H9 (cell line): Measurements from ENCODE around the gene DIRAS3. TPM values are rescaled to one million over a fixed set of nuclear protein-coding genes. Genes with fewer than 3 reads are reported as not detected.

Source experiments
- DNase-seq: peaks from one replicate; pipeline ENCODE4 v3.0.0-alpha.2; 2017
- H2AFZ ChIP-seq: one replicate; pipeline ENCODE4 v1.6.1; 2013; ENCODE audit warnings: mild to moderate bottlenecking, low read length, control low read depth, moderate library complexity
- H2AK5ac ChIP-seq: 2 replicates; pipeline ENCODE4 v1.6.1; 2013; ENCODE audit warnings: low read length, control low read depth, mixed read lengths; ENCODE audit not compliant: insufficient read length
- H2BK120ac ChIP-seq: one replicate; pipeline ENCODE4 v1.6.1; 2013; ENCODE audit warnings: low read depth, mild to moderate bottlenecking, low read length, control low read depth, inconsistent platforms; ENCODE audit not compliant: poor library complexity, severe bottlenecking
- H2BK12ac ChIP-seq: 2 replicates; pipeline ENCODE4 v1.6.1; 2013; ENCODE audit warnings: low read length, control low read depth, mixed read lengths, low read depth; ENCODE audit not compliant: insufficient read length
- H2BK15ac ChIP-seq: 2 replicates; pipeline ENCODE4 v1.6.1; 2013; ENCODE audit warnings: low read depth, low read length, control low read depth
- H2BK20ac ChIP-seq: one replicate; pipeline ENCODE4 v1.6.1; 2013; ENCODE audit warnings: low read depth, mild to moderate bottlenecking, low read length, control low read depth, inconsistent platforms; ENCODE audit not compliant: poor library complexity, severe bottlenecking
- H2BK5ac ChIP-seq: 2 replicates; pipeline ENCODE4 v1.6.1; 2013; ENCODE audit warnings: low read length, control low read depth, mixed read lengths; ENCODE audit not compliant: insufficient read length
- H3K14ac ChIP-seq: 2 replicates; pipeline ENCODE4 v1.6.1; 2013; ENCODE audit warnings: low read length, control low read depth; ENCODE audit not compliant: insufficient read depth
- H3K18ac ChIP-seq: 2 replicates; pipeline ENCODE4 v1.6.1; 2013; ENCODE audit warnings: low read depth, mild to moderate bottlenecking, mixed read lengths, low read length, control low read depth; ENCODE audit not compliant: insufficient read length
- H3K23ac ChIP-seq: 2 replicates; pipeline ENCODE4 v1.6.1; 2013; ENCODE audit warnings: low read length, control low read depth, mixed read lengths, low read depth; ENCODE audit not compliant: insufficient read length
- H3K23me2 ChIP-seq: 2 replicates; pipeline ENCODE4 v1.6.1; 2013; ENCODE audit warnings: low read depth, mild to moderate bottlenecking, mixed read lengths, low read length, control low read depth; ENCODE audit not compliant: insufficient read length, poor library complexity, severe bottlenecking
- H3K27ac ChIP-seq: 2 replicates; pipeline ENCODE4 v1.5.1; 2013; ENCODE audit warnings: low read length, control low read depth, mixed read lengths, low read depth; ENCODE audit not compliant: insufficient read length
- H3K27me3 ChIP-seq: 2 replicates; pipeline ENCODE4 v1.6.1; 2013; ENCODE audit warnings: low read length, control low read depth, inconsistent platforms; ENCODE audit not compliant: insufficient read depth
- H3K4ac ChIP-seq: 2 replicates; pipeline ENCODE4 v1.6.1; 2013; ENCODE audit warnings: low read depth, mild to moderate bottlenecking, control low read depth, inconsistent platforms, low read length, moderate library complexity
- H3K4me1 ChIP-seq: 2 replicates; pipeline ENCODE4 v1.6.1; 2013; ENCODE audit warnings: low read length, control low read depth, inconsistent platforms; ENCODE audit not compliant: insufficient read depth
- H3K4me2 ChIP-seq: 2 replicates; pipeline ENCODE4 v1.6.1; 2013; ENCODE audit warnings: low read length, control low read depth, mixed read lengths; ENCODE audit not compliant: insufficient read length, insufficient read depth
- H3K56ac ChIP-seq: 2 replicates; pipeline ENCODE4 v1.6.1; 2013; ENCODE audit warnings: low read depth, mild to moderate bottlenecking, mixed read lengths, low read length, control low read depth; ENCODE audit not compliant: insufficient read length
- H3K79me1 ChIP-seq: 2 replicates; pipeline ENCODE4 v1.6.1; 2013; ENCODE audit warnings: low read depth, mild to moderate bottlenecking, moderate library complexity, low read length, control low read depth, inconsistent platforms; ENCODE audit not compliant: insufficient read depth, poor library complexity, severe bottlenecking
- H3K79me2 ChIP-seq: 2 replicates; pipeline ENCODE4 v1.6.1; 2013; ENCODE audit warnings: low read length, control low read depth, inconsistent platforms; ENCODE audit not compliant: insufficient read depth
- H3K9ac ChIP-seq: 2 replicates; pipeline ENCODE4 v1.6.1; 2013; ENCODE audit warnings: low read length, control low read depth, mixed read lengths; ENCODE audit not compliant: insufficient read length; ENCODE audit errors: extremely low read depth
- H3K9me3 ChIP-seq: one replicate; pipeline ENCODE4 v1.6.1; 2013; ENCODE audit warnings: low read depth, low read length, inconsistent platforms; ENCODE audit not compliant: control insufficient read depth
- H3T11ph ChIP-seq: one replicate; pipeline ENCODE4 v1.6.1; 2013; ENCODE audit warnings: mild to moderate bottlenecking, low read length, control low read depth, inconsistent platforms
- H4K20me1 ChIP-seq: one replicate; pipeline ENCODE4 v1.6.1; 2013; ENCODE audit not compliant: control insufficient read depth, insufficient read length, insufficient read depth
- H4K5ac ChIP-seq: 2 replicates; pipeline ENCODE4 v1.6.1; 2013; ENCODE audit warnings: low read depth, mild to moderate bottlenecking, mixed read lengths, low read length, control low read depth; ENCODE audit not compliant: insufficient read length
- H4K8ac ChIP-seq: replicated peaks from 2 replicates; pipeline ENCODE4 v1.6.1; 2013; ENCODE audit warnings: low read length, control low read depth, mixed read lengths, low read depth; ENCODE audit not compliant: insufficient read length
- H4K91ac ChIP-seq: 2 replicates; pipeline ENCODE4 v1.6.1; 2013; ENCODE audit warnings: low read depth, mild to moderate bottlenecking, moderate library complexity, mixed read lengths, low read length, control low read depth; ENCODE audit not compliant: insufficient read length
- H3K27ac Mint-ChIP-seq, 3 experiments: 2 replicates in 2 of 3; 3 replicates in 1 of 3; pipeline ENCODE4 v1.8.0; 2020 to 2021; ENCODE audit warnings: mixed read lengths in 3 of 3, mild to moderate bottlenecking in 1 of 3, moderate library complexity in 1 of 3
- H3K27me3 Mint-ChIP-seq: 2 replicates; pipeline ENCODE4 v1.8.0; 2021; ENCODE audit warnings: low read depth, mild to moderate bottlenecking, moderate library complexity, mixed read lengths
- H3K36me3 Mint-ChIP-seq, 3 experiments: 2 replicates in 2 of 3; 3 replicates in 1 of 3; pipeline ENCODE4 v1.8.0; 2020 to 2021; ENCODE audit warnings: low read depth in 3 of 3, mixed read lengths in 3 of 3; ENCODE audit not compliant: insufficient read depth in 1 of 3
- H3K4me1 Mint-ChIP-seq, 2 experiments: 2 replicates each; pipeline ENCODE4 v1.8.0; 2020; ENCODE audit warnings: mixed read lengths in 2 of 2
- H3K4me3 Mint-ChIP-seq, 2 experiments: 2 replicates in 1 of 2; 3 replicates in 1 of 2; pipeline ENCODE4 v1.8.0; 2020 to 2021; ENCODE audit warnings: mild to moderate bottlenecking in 2 of 2, mixed read lengths in 2 of 2, moderate library complexity in 1 of 2
- H3K9me3 Mint-ChIP-seq, 2 experiments: 2 replicates in 1 of 2; 3 replicates in 1 of 2; pipeline ENCODE4 v1.8.0; 2020; ENCODE audit warnings: mild to moderate bottlenecking in 2 of 2, mixed read lengths in 2 of 2, moderate library complexity in 1 of 2
- WGBS: extraction: QIAGEN DNeasy Blood & Tissue Kit; methylation state at CpG from one replicate; pipeline ENCODE4 v1.1.7; 2013; ENCODE audit warnings: missing lambda C conversion rate, low lambda C conversion rate, mixed read lengths; ENCODE audit not compliant: insufficient read length; ENCODE audit errors: extremely low coverage; 5-methylcytosine and 5-hydroxymethylcytosine counted together
- total RNA-seq: library from RNA; stranded (reverse); gene quantifications from 2 replicates; pipeline ENCODE4 v1.2.1, GENCODE V29; 2021
- TF ChIP-seq, protein P1 (sequence below): fragments of 200-600 bp; sonication (generic); conservative IDR thresholded peaks from 3 replicates; pipeline ENCODE4 v1.8.0; 2021; ENCODE audit warnings: antibody characterized with exemption, mild to moderate bottlenecking

DIRAS3 gene
- total RNA-seq, 1 experiment from 2014 or later: not detected

DNA sequence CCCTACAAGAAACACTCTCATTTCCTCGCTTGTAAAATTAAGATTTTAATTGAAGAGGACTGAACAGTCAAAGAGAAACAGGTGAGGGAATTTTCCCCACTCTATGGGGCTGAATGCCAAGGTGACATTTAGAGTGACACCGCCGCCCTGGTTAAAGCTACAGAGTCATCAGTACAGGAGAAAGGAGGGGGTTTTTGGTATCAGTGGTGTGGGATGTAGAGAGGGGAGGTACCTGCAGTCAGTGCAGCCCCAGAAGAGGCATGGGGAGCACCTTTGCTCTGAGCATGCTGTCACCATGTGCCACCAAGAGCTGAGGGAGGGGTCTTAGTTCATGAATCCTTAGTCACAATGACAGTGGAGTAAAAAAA lies 2.8 kb downstream of the DIRAS3 start:
- Histone ChIP-seq H3K4ac (no peak overlapping the region), H4K20me1 (no peaks in the 10 kb centered on the region), H2BK12ac (no peak overlapping the region), H4K91ac (no peak overlapping the region), H3K9me3 (no peaks in the 10 kb centered on the region), H3K9ac (no peak overlapping the region), H3K14ac (no peak overlapping the region), H2AFZ (no peak overlapping the region), H2AK5ac (no peak overlapping the region), H2BK120ac (no peak overlapping the region), H3K4me1 (no peaks in the 10 kb centered on the region), H4K8ac (no peak overlapping the region), H3K79me1 (no peaks in the 10 kb centered on the region), H3K56ac (no peak overlapping the region), H3K27me3 (peaks cover 9% of the 10 kb centered on the region), H2BK5ac (no peak overlapping the region), H3K18ac (no peak overlapping the region), H4K5ac (no peak overlapping the region), H3T11ph (no peak overlapping the region), H3K23me2 (peaks cover 3% of the 10 kb centered on the region), H3K79me2 (no peaks in the 10 kb centered on the region), H2BK20ac (no peak overlapping the region), H3K23ac (no peak overlapping the region), H3K27ac (no peak overlapping the region), H2BK15ac (no peak overlapping the region), H3K4me2 (no peak overlapping the region)
- Mint-ChIP-seq H3K36me3 (no peaks in the 10 kb centered on the region), H3K9me3 (peaks cover 2 to 3% of the 10 kb centered on the region in 2 experiments; a peak in 4 of 5 replicates), H3K27me3 (peaks cover 62% of the 10 kb centered on the region), H3K4me3 (no peak overlapping the region), H3K27ac (no peak overlapping the region), H3K4me1 (peaks cover 9% of the 10 kb centered on the region in 2 experiments)
- DNase-seq: no peak
- TF ChIP-seq, protein P1, sequence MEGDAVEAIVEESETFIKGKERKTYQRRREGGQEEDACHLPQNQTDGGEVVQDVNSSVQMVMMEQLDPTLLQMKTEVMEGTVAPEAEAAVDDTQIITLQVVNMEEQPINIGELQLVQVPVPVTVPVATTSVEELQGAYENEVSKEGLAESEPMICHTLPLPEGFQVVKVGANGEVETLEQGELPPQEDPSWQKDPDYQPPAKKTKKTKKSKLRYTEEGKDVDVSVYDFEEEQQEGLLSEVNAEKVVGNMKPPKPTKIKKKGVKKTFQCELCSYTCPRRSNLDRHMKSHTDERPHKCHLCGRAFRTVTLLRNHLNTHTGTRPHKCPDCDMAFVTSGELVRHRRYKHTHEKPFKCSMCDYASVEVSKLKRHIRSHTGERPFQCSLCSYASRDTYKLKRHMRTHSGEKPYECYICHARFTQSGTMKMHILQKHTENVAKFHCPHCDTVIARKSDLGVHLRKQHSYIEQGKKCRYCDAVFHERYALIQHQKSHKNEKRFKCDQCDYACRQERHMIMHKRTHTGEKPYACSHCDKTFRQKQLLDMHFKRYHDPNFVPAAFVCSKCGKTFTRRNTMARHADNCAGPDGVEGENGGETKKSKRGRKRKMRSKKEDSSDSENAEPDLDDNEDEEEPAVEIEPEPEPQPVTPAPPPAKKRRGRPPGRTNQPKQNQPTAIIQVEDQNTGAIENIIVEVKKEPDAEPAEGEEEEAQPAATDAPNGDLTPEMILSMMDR: no peak
- WGBS: no CpG with 5 or more reads among the region's 3 CpGs
